B cell (primary cell): ENCODE data around the gene HLA-DMB.

Experiments used
- EZH2 ChIP-seq: IDR thresholded peaks from 2 replicates; pipeline ENCODE4 v1.6.1; 2012; ENCODE audit warnings: borderline replicate concordance, low read depth, mild to moderate bottlenecking, moderate library complexity, low read length; ENCODE audit not compliant: insufficient read depth, poor library complexity, severe bottlenecking
- TF ChIP-seq, protein P1 (sequence below): fragments of 200-600 bp; IDR thresholded peaks from one replicate; pipeline ENCODE4 v1.8.0; 2022; ENCODE audit warnings: antibody characterized with exemption, mild to moderate bottlenecking

GRCh38 chr6:32941214-32941768 is 463 bp upstream of the HLA-DMB start:
- TF ChIP-seq, protein P1, sequence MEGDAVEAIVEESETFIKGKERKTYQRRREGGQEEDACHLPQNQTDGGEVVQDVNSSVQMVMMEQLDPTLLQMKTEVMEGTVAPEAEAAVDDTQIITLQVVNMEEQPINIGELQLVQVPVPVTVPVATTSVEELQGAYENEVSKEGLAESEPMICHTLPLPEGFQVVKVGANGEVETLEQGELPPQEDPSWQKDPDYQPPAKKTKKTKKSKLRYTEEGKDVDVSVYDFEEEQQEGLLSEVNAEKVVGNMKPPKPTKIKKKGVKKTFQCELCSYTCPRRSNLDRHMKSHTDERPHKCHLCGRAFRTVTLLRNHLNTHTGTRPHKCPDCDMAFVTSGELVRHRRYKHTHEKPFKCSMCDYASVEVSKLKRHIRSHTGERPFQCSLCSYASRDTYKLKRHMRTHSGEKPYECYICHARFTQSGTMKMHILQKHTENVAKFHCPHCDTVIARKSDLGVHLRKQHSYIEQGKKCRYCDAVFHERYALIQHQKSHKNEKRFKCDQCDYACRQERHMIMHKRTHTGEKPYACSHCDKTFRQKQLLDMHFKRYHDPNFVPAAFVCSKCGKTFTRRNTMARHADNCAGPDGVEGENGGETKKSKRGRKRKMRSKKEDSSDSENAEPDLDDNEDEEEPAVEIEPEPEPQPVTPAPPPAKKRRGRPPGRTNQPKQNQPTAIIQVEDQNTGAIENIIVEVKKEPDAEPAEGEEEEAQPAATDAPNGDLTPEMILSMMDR = no peak
- no peak for TF ChIP-seq EZH2
